Fibroblast of lung (primary cell): ENCODE data around the gene STMN1.

Experiments
- CTCF ChIP-seq, 2 donors: IDR thresholded peaks in 1 of 2; conservative IDR thresholded peaks in 1 of 2; 1 replicate in 1 of 2; 2 replicates in 1 of 2; pipeline ENCODE4 v1.5.1; 2011 to 2012; ENCODE audit warnings: low read length in 2 of 2, control low read depth in 1 of 2, inconsistent platforms in 1 of 2, low read depth in 1 of 2, mild to moderate bottlenecking in 1 of 2
- EZH2 ChIP-seq: IDR thresholded peaks from 2 replicates; pipeline ENCODE4 v1.5.1; 2012; ENCODE audit warnings: low read length, control low read depth, mild to moderate bottlenecking; ENCODE audit errors: missing control alignments

- TF ChIP-seq CTCF (conservative IDR thresholded peaks at IDR 0.05 in 1 of 2, IDR thresholded peaks at IDR 0.05 in 1 of 2; ENCODE audit: low read depth in 1 of 2, low read length in 2 of 2) (no peak), EZH2 (no peak)
Measured at GRCh38 chr1:25907601-25908000, 1.4 kb upstream of the STMN1 start.
